ENCODE results near the gene TEKT2.

DNA sequence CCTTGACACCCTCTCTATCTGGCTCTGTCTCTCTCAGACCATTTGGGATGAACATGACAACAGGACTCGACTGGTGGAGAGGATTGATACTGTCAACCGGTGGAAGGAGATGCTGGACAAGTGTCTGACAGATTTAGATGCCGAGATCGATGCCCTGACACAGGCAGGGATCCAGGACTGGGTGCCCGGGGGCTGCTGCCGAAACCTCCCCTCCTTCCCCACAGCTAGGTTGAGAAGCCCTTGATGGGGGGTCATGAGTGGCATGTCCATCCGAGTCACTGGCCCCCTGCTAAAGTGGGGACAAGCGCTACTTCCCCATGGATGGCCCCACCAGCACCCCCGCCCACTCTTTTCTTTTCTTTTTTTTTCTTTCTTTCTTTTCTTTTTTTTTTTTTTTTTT, 1.2 kb downstream of the TEKT2 start:
- TF ChIP-seq RNF2 (IDR thresholded peaks at IDR 0.05; ENCODE audit: borderline replicate concordance, low read depth) (no peak), CTCF (IDR thresholded peaks at IDR 0.05) (no peak), EP300 (IDR thresholded peaks at IDR 0.05) (no peak), REST (IDR thresholded peaks at IDR 0.05) (no peak), POLR2A (IDR thresholded peaks at IDR 0.05; ENCODE audit: low read length) (no peak), BCL3 (IDR thresholded peaks at IDR 0.05) (no peak)
